ENCODE data around the gene CD3E.

The CD3E gene

GRCh38 chr11:118312328-118312727 is 7.8 kb downstream of the CD3E start:
- Histone ChIP-seq H3K9ac (ENCODE audit: low read depth, low read length) (no peak overlapping the region), H3K4me1 (ENCODE audit: control insufficient read depth, insufficient read depth, low read length) (peaks cover 7% of the 10 kb centered on the region), H3K36me3 (ENCODE audit: insufficient read depth, low read length) (no peaks in the 10 kb centered on the region), H3K4me2 (ENCODE audit: low read length) (no peak overlapping the region), H3K4me3 (ENCODE audit: low read length) (no peak overlapping the region), H3K27me3 (ENCODE audit: control insufficient read depth, insufficient read depth, low read length) (peaks cover 26% of the 10 kb centered on the region), H3K9me3 (replicated peaks; ENCODE audit: low read length) (no peaks in the 10 kb centered on the region)

- H3K36me3 ChIP-seq (ENCODE audit: insufficient read depth, low read length) = no peaks in the 10 kb centered on the region
- H3K4me1 ChIP-seq (ENCODE audit: control insufficient read depth, insufficient read depth, low read length) = peaks cover 7% of the 10 kb centered on the region
- H3K4me3 ChIP-seq (ENCODE audit: low read length) = no peak overlapping the region
- H3K27me3 ChIP-seq (ENCODE audit: control insufficient read depth, insufficient read depth, low read length) = peaks cover 26% of the 10 kb centered on the region
- H3K9me3 ChIP-seq (replicated peaks; ENCODE audit: low read length) = no peaks in the 10 kb centered on the region
- no peak overlapping the region for H3K9ac ChIP-seq (ENCODE audit: low read depth, low read length)
- H3K4me2 ChIP-seq (ENCODE audit: low read length) = no peak overlapping the region
Measured at GRCh38 chr11:118313242-118313641, 8.7 kb downstream of the CD3E start.

- Histone ChIP-seq H3K9me3 (replicated peaks; ENCODE audit: low read length) (no peaks in the 10 kb centered on the region), H3K36me3 (ENCODE audit: insufficient read depth, low read length) (no peaks in the 10 kb centered on the region), H3K4me1 (ENCODE audit: control insufficient read depth, insufficient read depth, low read length) (peaks cover 7% of the 10 kb centered on the region), H3K4me3 (ENCODE audit: low read length) (no peak overlapping the region), H3K27me3 (ENCODE audit: control insufficient read depth, insufficient read depth, low read length) (peaks cover 27% of the 10 kb centered on the region), H3K9ac (ENCODE audit: low read depth, low read length) (no peak overlapping the region), H3K4me2 (ENCODE audit: low read length) (no peak overlapping the region)
Measured at GRCh38 chr11:118314988-118315411, 10.5 kb downstream of the CD3E start.

GRCh38 chr11:118318124-118318523 is 13.6 kb downstream of the CD3E start:
- Histone ChIP-seq H3K36me3 (ENCODE audit: insufficient read depth, low read length) (no peaks in the 10 kb centered on the region), H3K4me2 (ENCODE audit: low read length) (no peak overlapping the region), H3K4me1 (ENCODE audit: control insufficient read depth, insufficient read depth, low read length) (peaks cover 7% of the 10 kb centered on the region), H3K27me3 (ENCODE audit: control insufficient read depth, insufficient read depth, low read length) (peaks cover 19% of the 10 kb centered on the region), H3K4me3 (ENCODE audit: low read length) (no peak overlapping the region), H3K9me3 (replicated peaks; ENCODE audit: low read length) (no peaks in the 10 kb centered on the region), H3K9ac (ENCODE audit: low read depth, low read length) (no peak overlapping the region)

GRCh38 chr11:118318581-118319336 is 14.2 kb downstream of the CD3E start:
- peaks cover 19% of the 10 kb centered on the region for H3K27me3 ChIP-seq (ENCODE audit: control insufficient read depth, insufficient read depth, low read length)
- no peak overlapping the region for H3K4me2 ChIP-seq (ENCODE audit: low read length)
- H3K9me3 ChIP-seq (replicated peaks; ENCODE audit: low read length) = no peaks in the 10 kb centered on the region
- H3K9ac ChIP-seq (ENCODE audit: low read depth, low read length) = no peak overlapping the region
- no peaks in the 10 kb centered on the region for H3K36me3 ChIP-seq (ENCODE audit: insufficient read depth, low read length)
- peaks cover 7% of the 10 kb centered on the region for H3K4me1 ChIP-seq (ENCODE audit: control insufficient read depth, insufficient read depth, low read length)
- H3K4me3 ChIP-seq (ENCODE audit: low read length) = no peak overlapping the region

- H3K4me1 ChIP-seq (ENCODE audit: control insufficient read depth, insufficient read depth, low read length) = peaks cover 7% of the 10 kb centered on the region
- no peaks in the 10 kb centered on the region for H3K36me3 ChIP-seq (ENCODE audit: insufficient read depth, low read length)
- no peak overlapping the region for H3K4me3 ChIP-seq (ENCODE audit: low read length)
- no peak overlapping the region for H3K4me2 ChIP-seq (ENCODE audit: low read length)
- H3K9ac ChIP-seq (ENCODE audit: low read depth, low read length) = no peak overlapping the region
- no peaks in the 10 kb centered on the region for H3K9me3 ChIP-seq (replicated peaks; ENCODE audit: low read length)
- H3K27me3 ChIP-seq (ENCODE audit: control insufficient read depth, insufficient read depth, low read length) = peaks cover 14% of the 10 kb centered on the region
Measured at GRCh38 chr11:118319337-118319707, 14.8 kb downstream of the CD3E start.

- Histone ChIP-seq H3K9me3 (replicated peaks; ENCODE audit: low read length) (no peaks in the 10 kb centered on the region), H3K36me3 (ENCODE audit: insufficient read depth, low read length) (no peaks in the 10 kb centered on the region), H3K27me3 (ENCODE audit: control insufficient read depth, insufficient read depth, low read length) (peaks cover 5% of the 10 kb centered on the region), H3K9ac (ENCODE audit: low read depth, low read length) (no peak overlapping the region), H3K4me3 (ENCODE audit: low read length) (no peak overlapping the region), H3K4me1 (ENCODE audit: control insufficient read depth, insufficient read depth, low read length) (peaks cover 7% of the 10 kb centered on the region), H3K4me2 (ENCODE audit: low read length) (no peak overlapping the region)
Measured at GRCh38 chr11:118320515-118320914, 16.0 kb downstream of the CD3E start.

GRCh38 chr11:118321386-118322082 is 17.0 kb downstream of the CD3E start:
- H3K27me3 ChIP-seq (ENCODE audit: control insufficient read depth, insufficient read depth, low read length) = peaks cover 5% of the 10 kb centered on the region
- H3K9ac ChIP-seq (ENCODE audit: low read depth, low read length) = no peak overlapping the region
- peaks cover 4% of the 10 kb centered on the region for H3K4me1 ChIP-seq (ENCODE audit: control insufficient read depth, insufficient read depth, low read length)
- no peak overlapping the region for H3K4me2 ChIP-seq (ENCODE audit: low read length)
- no peaks in the 10 kb centered on the region for H3K9me3 ChIP-seq (replicated peaks; ENCODE audit: low read length)
- no peak overlapping the region for H3K4me3 ChIP-seq (ENCODE audit: low read length)
- no peaks in the 10 kb centered on the region for H3K36me3 ChIP-seq (ENCODE audit: insufficient read depth, low read length)

- no peak overlapping the region for H3K4me3 ChIP-seq (ENCODE audit: low read length)
- H3K27me3 ChIP-seq (ENCODE audit: control insufficient read depth, insufficient read depth, low read length) = peaks cover 5% of the 10 kb centered on the region
- no peak overlapping the region for H3K9ac ChIP-seq (ENCODE audit: low read depth, low read length)
- H3K4me2 ChIP-seq (ENCODE audit: low read length) = no peak overlapping the region
- H3K36me3 ChIP-seq (ENCODE audit: insufficient read depth, low read length) = no peaks in the 10 kb centered on the region
- no peaks in the 10 kb centered on the region for H3K9me3 ChIP-seq (replicated peaks; ENCODE audit: low read length)
- no peaks in the 10 kb centered on the region for H3K4me1 ChIP-seq (ENCODE audit: control insufficient read depth, insufficient read depth, low read length)
Measured at GRCh38 chr11:118322721-118323120, 18.2 kb downstream of the CD3E start.

- no peak overlapping the region for H3K4me3 ChIP-seq (ENCODE audit: low read length)
- peaks cover 5% of the 10 kb centered on the region for H3K27me3 ChIP-seq (ENCODE audit: control insufficient read depth, insufficient read depth, low read length)
- H3K36me3 ChIP-seq (ENCODE audit: insufficient read depth, low read length) = no peaks in the 10 kb centered on the region
- no peaks in the 10 kb centered on the region for H3K4me1 ChIP-seq (ENCODE audit: control insufficient read depth, insufficient read depth, low read length)
- no peak overlapping the region for H3K4me2 ChIP-seq (ENCODE audit: low read length)
- H3K9ac ChIP-seq (ENCODE audit: low read depth, low read length) = no peak overlapping the region
- no peaks in the 10 kb centered on the region for H3K9me3 ChIP-seq (replicated peaks; ENCODE audit: low read length)
Measured at GRCh38 chr11:118325283-118325682, 20.8 kb downstream of the CD3E start.

- Histone ChIP-seq H3K4me2 (ENCODE audit: low read length) (no peak overlapping the region), H3K9ac (ENCODE audit: low read depth, low read length) (no peak overlapping the region), H3K9me3 (replicated peaks; ENCODE audit: low read length) (no peaks in the 10 kb centered on the region), H3K4me3 (ENCODE audit: low read length) (no peak overlapping the region), H3K36me3 (ENCODE audit: insufficient read depth, low read length) (no peaks in the 10 kb centered on the region), H3K4me1 (ENCODE audit: control insufficient read depth, insufficient read depth, low read length) (no peaks in the 10 kb centered on the region), H3K27me3 (ENCODE audit: control insufficient read depth, insufficient read depth, low read length) (peaks cover 5% of the 10 kb centered on the region)
Measured at GRCh38 chr11:118328745-118329144, 24.2 kb downstream of the CD3E start.

GRCh38 chr11:118334745-118335144 is 30.2 kb downstream of the CD3E start:
- Histone ChIP-seq H3K4me1 (ENCODE audit: control insufficient read depth, insufficient read depth, low read length) (no peaks in the 10 kb centered on the region), H3K4me3 (ENCODE audit: low read length) (no peak overlapping the region), H3K4me2 (ENCODE audit: low read length) (no peak overlapping the region), H3K27me3 (ENCODE audit: control insufficient read depth, insufficient read depth, low read length) (peaks cover 10% of the 10 kb centered on the region), H3K9me3 (replicated peaks; ENCODE audit: low read length) (no peaks in the 10 kb centered on the region), H3K9ac (ENCODE audit: low read depth, low read length) (no peak overlapping the region), H3K36me3 (ENCODE audit: insufficient read depth, low read length) (no peaks in the 10 kb centered on the region)

All from skeletal muscle satellite cell (primary cell).